Upper lobe of right lung (tissue), 1 donor: ENCODE results near the gene EYA3. TPM values are rescaled to one million over a fixed set of nuclear protein-coding genes. Genes with fewer than 3 reads are reported as not detected.
A peak's percentile ranks its signal among the peaks of the same experiment; 100 is the strongest.

Experiments
- ATAC-seq: fragments of 200-7000 bp; cut with Tn5 transposase; one replicate; pipeline ENCODE4 v1.9.1; 2020; ENCODE audit warnings: mild to moderate bottlenecking, moderate library complexity
- DNase-seq: peaks from one replicate; pipeline ENCODE4 v3.0.0-alpha.2; 2020
- H3K27ac ChIP-seq: fragments of 200-600 bp; one replicate; pipeline ENCODE4 v1.8.0; 2022
- H3K27me3 ChIP-seq: fragments of 200-600 bp; one replicate; pipeline ENCODE4 v1.8.0; 2022; ENCODE audit warnings: mild to moderate bottlenecking
- H3K36me3 ChIP-seq: fragments of 200-600 bp; one replicate; pipeline ENCODE4 v1.8.0; 2022
- H3K4me1 ChIP-seq: fragments of 200-600 bp; one replicate; pipeline ENCODE4 v1.8.0; 2022
- H3K4me3 ChIP-seq: fragments of 200-600 bp; one replicate; pipeline ENCODE4 v1.8.0; 2022; ENCODE audit warnings: mild to moderate bottlenecking
- H3K9me3 ChIP-seq: fragments of 200-600 bp; one replicate; pipeline ENCODE4 v1.8.0; 2022
- CTCF ChIP-seq: fragments of 200-600 bp; IDR thresholded peaks from one replicate; pipeline ENCODE4 v1.8.0; 2022; ENCODE audit warnings: antibody characterized with exemption
- intact Hi-C: fragments of 100-400 bp; cut with DNase I; formaldehyde crosslinking; loops from one replicate; pipeline ENCODE4 v1.11.0; 2022
- total RNA-seq: library from RNA; stranded (reverse); fragmentation: NEBNext Ultra II Directional; extraction: Animal tissue kit (Norgen Biotek cat#: 25700); gene quantifications from one replicate; pipeline ENCODE4 v1.2.1, GENCODE V29; 2021
- donor health status: DM: no; HTN: yes; CAD: no; lungs with severe emphysema.

The EYA3 gene
- total RNA-seq, 1 donor from 2014 or later, result 21.0 TPM

GRCh38 chr1:28031173-28031572, 57.2 kb downstream of the EYA3 start:
- intact Hi-C loops, result no loop called here
- peak; percentile 70 for ATAC-seq
- TF ChIP-seq CTCF, result no peak
- peak overlapping the region; percentile 26 for H3K27ac ChIP-seq
- H3K4me3 ChIP-seq, result no peak overlapping the region
- H3K9me3 ChIP-seq, result no peaks in the 10 kb centered on the region
- no peak for DNase-seq
- H3K4me1 ChIP-seq, result no peaks in the 10 kb centered on the region
- no peaks in the 10 kb centered on the region for H3K27me3 ChIP-seq
- H3K36me3 ChIP-seq, result peaks cover 17% of the 10 kb centered on the region

- Histone ChIP-seq H3K27me3 (no peaks in the 10 kb centered on the region), H3K27ac (peak overlapping the region; percentile 48), H3K9me3 (no peaks in the 10 kb centered on the region), H3K4me3 (no peak overlapping the region), H3K36me3 (peaks cover 14% of the 10 kb centered on the region), H3K4me1 (no peaks in the 10 kb centered on the region)
- ATAC-seq, result no peak
- TF ChIP-seq CTCF, result no peak
- DNase-seq, result no peak
- intact Hi-C loops, result no loop called here
Measured at GRCh38 chr1:28028873-28029654, 59.3 kb downstream of the EYA3 start.

- no peak for TF ChIP-seq CTCF
- H3K4me3 ChIP-seq, result no peak overlapping the region
- H3K36me3 ChIP-seq, result peaks cover 20% of the 10 kb centered on the region
- no peaks in the 10 kb centered on the region for H3K27me3 ChIP-seq
- ATAC-seq (no peak), DNase-seq (no peak)
- no peaks in the 10 kb centered on the region for H3K4me1 ChIP-seq
- H3K9me3 ChIP-seq, result no peaks in the 10 kb centered on the region
- H3K27ac ChIP-seq, result no peak overlapping the region
- intact Hi-C loops, result no loop called here
Measured at GRCh38 chr1:28027660-28028059, 60.8 kb downstream of the EYA3 start.

- ATAC-seq (no peak), DNase-seq (no peak)
- no peak overlapping the region for H3K27ac ChIP-seq
- intact Hi-C loops, result no loop called here
- H3K4me1 ChIP-seq, result no peaks in the 10 kb centered on the region
- H3K27me3 ChIP-seq, result no peaks in the 10 kb centered on the region
- no peaks in the 10 kb centered on the region for H3K9me3 ChIP-seq
- H3K4me3 ChIP-seq, result no peak overlapping the region
- H3K36me3 ChIP-seq, result peaks cover 20% of the 10 kb centered on the region
- TF ChIP-seq CTCF, result no peak
Measured at GRCh38 chr1:28027238-28027637, 61.2 kb downstream of the EYA3 start.

- Histone ChIP-seq H3K27ac (no peak overlapping the region), H3K4me1 (no peaks in the 10 kb centered on the region), H3K9me3 (no peaks in the 10 kb centered on the region), H3K27me3 (no peaks in the 10 kb centered on the region), H3K4me3 (no peak overlapping the region), H3K36me3 (peaks cover 20% of the 10 kb centered on the region)
- no peak for TF ChIP-seq CTCF
- DNase-seq (no peak), ATAC-seq (no peak)
- intact Hi-C loops, result no loop called here
Measured at GRCh38 chr1:28026329-28026728, 62.1 kb downstream of the EYA3 start.

GRCh38 chr1:28021064-28021463, 67.3 kb downstream of the EYA3 start:
- Histone ChIP-seq H3K36me3 (peaks cover 23% of the 10 kb centered on the region), H3K27me3 (no peaks in the 10 kb centered on the region), H3K4me3 (no peak overlapping the region), H3K9me3 (no peaks in the 10 kb centered on the region), H3K27ac (no peak overlapping the region), H3K4me1 (no peaks in the 10 kb centered on the region)
- DNase-seq (no peak), ATAC-seq (no peak)
- intact Hi-C loops, result no loop called here
- no peak for TF ChIP-seq CTCF
